Colonic mucosa (tissue), 4 donors: ENCODE data around the gene HSPBAP1. TPM values are rescaled to one million over a fixed set of nuclear protein-coding genes. Genes with fewer than 3 reads are reported as not detected.

Experiments
- DNase-seq: peaks from one replicate; pipeline ENCODE4 v3.0.0-alpha.2; 2020
- H3K27ac ChIP-seq: fragments of 200-600 bp; one replicate; pipeline ENCODE4 v1.8.0; 2021
- H3K27me3 ChIP-seq: fragments of 200-600 bp; one replicate; pipeline ENCODE4 v1.8.0; 2021
- H3K36me3 ChIP-seq: fragments of 200-600 bp; one replicate; pipeline ENCODE4 v1.8.0; 2021
- H3K4me1 ChIP-seq: fragments of 200-600 bp; one replicate; pipeline ENCODE4 v1.8.0; 2021; ENCODE audit warnings: mild to moderate bottlenecking
- H3K4me3 ChIP-seq: fragments of 200-600 bp; one replicate; pipeline ENCODE4 v1.8.0; 2021
- H3K9ac ChIP-seq, 2 donors: one replicate each; pipeline ENCODE4 v1.7.0; 2013; ENCODE audit warnings: control low read depth in 2 of 2, low read depth in 2 of 2, low read length in 2 of 2
- H3K9me3 ChIP-seq: fragments of 200-600 bp; one replicate; pipeline ENCODE4 v1.8.0; 2021
- CTCF ChIP-seq: fragments of 200-600 bp; IDR thresholded peaks from one replicate; pipeline ENCODE4 v1.8.0; 2022; ENCODE audit warnings: antibody characterized with exemption, mild to moderate bottlenecking
- intact Hi-C: fragments of 100-400 bp; cut with DNase I; formaldehyde crosslinking; loops from one replicate; pipeline ENCODE4 v1.14.1; 2022
- total RNA-seq, 2 donors: library from RNA; stranded (reverse); fragmentation: NEBNext Ultra II Directional in 1 of 2; extraction: Animal tissue kit (Norgen Biotek cat#: 25700) in 1 of 2; gene quantifications; one replicate each; pipeline ENCODE4 v1.2.1, GENCODE V29; 2021
- donor health status: healthy.
- donor health status: DM: no; HTN: no; CAD: no.
- donor health status: DM: no; HTN: no; CAD: no.

The HSPBAP1 gene
- total RNA-seq, 2 donors from 2014 or later = 4.1 to 5.7 TPM

DNA sequence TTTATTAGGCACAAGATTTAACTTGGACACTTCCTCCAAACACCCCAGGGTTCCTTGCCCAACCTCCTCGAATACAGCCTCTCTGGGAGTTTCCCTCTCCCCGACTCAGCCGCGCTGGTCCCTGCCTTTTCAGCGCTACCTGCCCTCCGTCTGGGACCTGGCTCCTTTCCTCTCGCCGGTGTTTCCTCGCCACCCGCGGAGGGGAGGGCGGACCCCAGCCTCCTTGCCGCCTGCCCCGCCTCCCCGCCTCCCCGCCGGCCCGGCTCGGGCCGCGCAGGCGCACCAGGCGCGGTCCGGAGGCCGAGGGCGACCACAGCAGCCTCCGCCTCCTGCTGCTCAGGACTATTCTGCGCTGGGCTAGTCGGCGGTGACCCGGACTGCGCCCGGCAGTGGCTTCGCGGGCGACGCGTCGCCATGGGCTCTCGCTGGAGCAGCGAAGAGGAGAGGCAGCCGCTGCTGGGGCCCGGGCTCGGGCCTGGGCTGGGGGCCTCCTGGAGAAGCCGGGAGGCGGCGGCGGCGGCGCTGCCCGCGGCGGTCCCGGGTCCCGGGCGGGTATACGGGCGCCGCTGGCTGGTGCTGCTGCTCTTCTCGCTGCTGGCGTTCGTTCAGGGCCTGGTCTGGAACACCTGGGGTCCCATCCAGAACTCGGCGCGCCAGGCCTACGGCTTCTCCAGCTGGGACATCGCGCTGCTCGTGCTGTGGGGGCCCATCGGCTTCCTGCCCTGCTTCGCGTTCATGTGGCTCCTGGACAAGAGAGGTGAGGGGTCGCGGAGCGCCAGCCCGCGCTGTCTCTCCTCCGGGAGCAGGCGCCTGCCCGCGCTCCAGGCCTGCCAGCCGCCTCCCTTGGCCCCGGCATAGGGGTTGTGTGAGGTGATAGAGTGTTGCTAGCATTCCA is 1.4 kb upstream of the HSPBAP1 start, which contains the start of gene SLC49A4:
SLC49A4 (plus strand) TSS at position 291 of the 895 bp plus-strand sequence; CDS start at position 415, 124 bp downstream.
- peak within 1 kb of the TSS; percentile 96 for H3K27ac ChIP-seq
- intact Hi-C loops = no loop called here
- H3K4me1 ChIP-seq = no peaks in the 10 kb centered on the region
- peak within 1 kb of the TSS; percentile 90 for H3K4me3 ChIP-seq
- H3K36me3 ChIP-seq = no peaks in the 10 kb centered on the region
- no peaks in the 10 kb centered on the region for H3K9me3 ChIP-seq
- H3K9ac ChIP-seq = peak within 1 kb of the TSS; percentile 82 to 95
- no peaks in the 10 kb centered on the region for H3K27me3 ChIP-seq
- TF ChIP-seq CTCF = no peak
- peak; percentile 77 for DNase-seq

DNA sequence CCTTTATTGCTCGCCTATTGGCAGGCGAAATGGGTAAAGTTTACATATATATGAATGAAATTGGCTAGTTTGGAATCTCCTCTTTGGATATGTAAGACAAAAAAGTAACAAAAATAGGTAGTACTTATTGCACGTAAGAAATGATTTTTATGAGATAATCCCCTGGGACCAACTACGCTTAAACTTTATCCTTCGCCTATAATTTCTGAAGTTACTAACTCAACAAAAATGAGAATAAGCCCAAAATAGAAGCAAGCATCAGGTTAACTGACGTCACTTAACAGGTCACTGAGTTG is 800 bp upstream of the HSPBAP1 start:
- Histone ChIP-seq H3K27ac (peak overlapping the region; percentile 96), H3K9ac (peak overlapping the region; percentile 74 to 95), H3K9me3 (no peaks in the 10 kb centered on the region), H3K36me3 (no peaks in the 10 kb centered on the region), H3K4me1 (no peaks in the 10 kb centered on the region), H3K4me3 (peak overlapping the region; percentile 90), H3K27me3 (no peaks in the 10 kb centered on the region)
- intact Hi-C loops = no loop called here
- TF ChIP-seq CTCF = no peak
- no peak for DNase-seq

DNA sequence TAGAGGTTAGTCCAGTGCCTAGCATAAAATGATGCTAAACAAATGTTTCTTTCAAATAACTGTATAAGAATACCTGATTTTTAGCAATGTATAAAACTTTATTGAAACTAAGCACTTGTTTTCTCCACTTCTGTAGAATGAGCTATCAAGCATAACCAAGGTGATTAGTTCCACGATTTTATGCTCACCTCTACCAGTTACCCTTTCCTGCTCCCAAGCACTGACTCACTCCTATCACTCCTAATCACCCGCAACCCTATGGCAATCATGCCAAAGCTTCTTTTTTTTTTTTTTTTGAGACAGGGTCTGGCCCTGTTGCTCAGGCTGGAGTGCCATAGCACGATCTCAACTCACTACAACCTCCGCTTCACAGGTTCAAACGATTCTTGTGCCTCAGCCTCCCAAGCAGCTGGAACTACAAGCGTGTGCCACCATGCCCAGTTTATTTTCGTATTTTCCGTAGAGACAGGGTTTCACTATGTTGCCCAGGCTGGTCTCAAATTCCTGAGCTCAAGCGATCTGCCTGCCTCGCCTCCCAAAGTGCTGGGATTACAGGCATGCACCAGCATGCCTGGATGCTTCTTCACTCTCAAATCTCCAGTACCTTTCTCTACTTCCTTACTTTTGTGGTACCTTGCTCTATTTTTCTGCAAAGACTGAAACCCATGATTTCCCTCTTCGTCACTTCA is 3.9 kb downstream of the HSPBAP1 start:
- Histone ChIP-seq H3K4me3 (no peak overlapping the region), H3K27ac (no peak overlapping the region)
- intact Hi-C loops = no loop called here

GRCh38 chr3:122787872-122788271 is 5.8 kb downstream of the HSPBAP1 start:
- Histone ChIP-seq H3K27ac (no peak overlapping the region), H3K4me1 (no peaks in the 10 kb centered on the region), H3K9me3 (no peaks in the 10 kb centered on the region), H3K36me3 (no peaks in the 10 kb centered on the region), H3K27me3 (no peaks in the 10 kb centered on the region), H3K9ac (no peak overlapping the region), H3K4me3 (no peak overlapping the region)
- TF ChIP-seq CTCF = no peak
- no peak for DNase-seq
- intact Hi-C loops = no loop called here

More for the DNA sequence above, 3.9 kb downstream of the HSPBAP1 start:
- H3K27me3 ChIP-seq = no peaks in the 10 kb centered on the region
- no peaks in the 10 kb centered on the region for H3K36me3 ChIP-seq
- DNase-seq = no peak
- no peak overlapping the region for H3K9ac ChIP-seq
- H3K9me3 ChIP-seq = no peaks in the 10 kb centered on the region
- no peak for TF ChIP-seq CTCF
- H3K4me1 ChIP-seq = no peaks in the 10 kb centered on the region

GRCh38 chr3:122786066-122786465 is 7.6 kb downstream of the HSPBAP1 start:
- intact Hi-C loops = no loop called here
- DNase-seq = peak; percentile 29

More at GRCh38 chr3:122786066-122786465, 7.6 kb downstream of the HSPBAP1 start:
- no peaks in the 10 kb centered on the region for H3K9me3 ChIP-seq
- no peaks in the 10 kb centered on the region for H3K27me3 ChIP-seq
- H3K27ac ChIP-seq = no peak overlapping the region
- H3K9ac ChIP-seq = no peak overlapping the region
- no peaks in the 10 kb centered on the region for H3K4me1 ChIP-seq
- H3K36me3 ChIP-seq = no peaks in the 10 kb centered on the region
- H3K4me3 ChIP-seq = no peak overlapping the region
- TF ChIP-seq CTCF = no peak
